ENCODE results near the gene CALML3. TPM values are rescaled to one million over a fixed set of nuclear protein-coding genes. Genes with fewer than 3 reads are reported as not detected.

The CALML3 gene
- total RNA-seq, 2 experiments from 2014 or later = not detected

DNA sequence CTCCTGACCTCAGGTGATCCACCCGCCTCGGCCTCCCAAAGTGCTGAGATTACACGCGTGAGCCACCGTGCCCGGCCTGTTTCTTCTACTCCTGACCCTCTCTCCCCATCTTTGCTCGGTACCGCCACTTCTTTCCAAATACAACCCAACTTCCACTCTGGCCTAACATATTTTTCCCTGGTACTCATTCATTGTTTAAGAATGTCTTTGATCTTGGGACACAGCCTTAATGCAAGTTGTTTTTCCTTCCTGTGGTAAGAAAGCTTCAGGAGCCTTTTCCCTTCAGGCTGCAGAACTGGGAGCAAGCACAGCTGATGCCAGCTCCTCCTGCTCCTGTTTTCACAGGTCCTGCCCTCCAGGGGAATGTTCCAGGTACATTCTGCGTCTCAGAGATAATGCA is 13.7 kb downstream of the CALML3 start:
- Histone ChIP-seq H2AFZ (ENCODE audit: low read length) (no peak overlapping the region), H3K4me2 (ENCODE audit: low read length) (no peak overlapping the region), H3K4me1 (ENCODE audit: insufficient read depth, low read length, poor library complexity, severe bottlenecking) (no peaks in the 10 kb centered on the region), H4K20me1 (ENCODE audit: insufficient read depth, low read length) (no peaks in the 10 kb centered on the region), H3K79me2 (ENCODE audit: insufficient read depth, low read depth, low read length) (no peaks in the 10 kb centered on the region), H3K9me3 (ENCODE audit: low read length) (peaks cover 10% of the 10 kb centered on the region), H3K27ac (ENCODE audit: low read depth, low read length, poor library complexity, severe bottlenecking) (no peak overlapping the region), H3K9me2 (ENCODE audit: insufficient read depth, low read length) (no peaks in the 10 kb centered on the region), H3K36me3 (ENCODE audit: insufficient read depth, low read length) (no peaks in the 10 kb centered on the region), H3K4me3 (ENCODE audit: low read depth, low read length, poor library complexity, severe bottlenecking) (no peak overlapping the region)
- TF ChIP-seq, protein P1, sequence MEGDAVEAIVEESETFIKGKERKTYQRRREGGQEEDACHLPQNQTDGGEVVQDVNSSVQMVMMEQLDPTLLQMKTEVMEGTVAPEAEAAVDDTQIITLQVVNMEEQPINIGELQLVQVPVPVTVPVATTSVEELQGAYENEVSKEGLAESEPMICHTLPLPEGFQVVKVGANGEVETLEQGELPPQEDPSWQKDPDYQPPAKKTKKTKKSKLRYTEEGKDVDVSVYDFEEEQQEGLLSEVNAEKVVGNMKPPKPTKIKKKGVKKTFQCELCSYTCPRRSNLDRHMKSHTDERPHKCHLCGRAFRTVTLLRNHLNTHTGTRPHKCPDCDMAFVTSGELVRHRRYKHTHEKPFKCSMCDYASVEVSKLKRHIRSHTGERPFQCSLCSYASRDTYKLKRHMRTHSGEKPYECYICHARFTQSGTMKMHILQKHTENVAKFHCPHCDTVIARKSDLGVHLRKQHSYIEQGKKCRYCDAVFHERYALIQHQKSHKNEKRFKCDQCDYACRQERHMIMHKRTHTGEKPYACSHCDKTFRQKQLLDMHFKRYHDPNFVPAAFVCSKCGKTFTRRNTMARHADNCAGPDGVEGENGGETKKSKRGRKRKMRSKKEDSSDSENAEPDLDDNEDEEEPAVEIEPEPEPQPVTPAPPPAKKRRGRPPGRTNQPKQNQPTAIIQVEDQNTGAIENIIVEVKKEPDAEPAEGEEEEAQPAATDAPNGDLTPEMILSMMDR (conservative IDR thresholded peaks at IDR 0.05; ENCODE audit: low read length) = no peak
- no peak for TF ChIP-seq EZH2phosphoT487 (IDR thresholded peaks at IDR 0.05; ENCODE audit: borderline replicate concordance, low read depth, low read length)
- CTCF ChIA-PET (ENCODE audit: unreplicated experiment) = no interaction called here
- POLR2A ChIA-PET = no interaction called here
- DNase-seq (ENCODE audit: low spot score) = no peak
- intact Hi-C loops (cut with micrococcal nuclease; ENCODE audit: unreplicated experiment) = no loop called here
- no TSS peak for BruUV-seq (replicated peaks)

DNA sequence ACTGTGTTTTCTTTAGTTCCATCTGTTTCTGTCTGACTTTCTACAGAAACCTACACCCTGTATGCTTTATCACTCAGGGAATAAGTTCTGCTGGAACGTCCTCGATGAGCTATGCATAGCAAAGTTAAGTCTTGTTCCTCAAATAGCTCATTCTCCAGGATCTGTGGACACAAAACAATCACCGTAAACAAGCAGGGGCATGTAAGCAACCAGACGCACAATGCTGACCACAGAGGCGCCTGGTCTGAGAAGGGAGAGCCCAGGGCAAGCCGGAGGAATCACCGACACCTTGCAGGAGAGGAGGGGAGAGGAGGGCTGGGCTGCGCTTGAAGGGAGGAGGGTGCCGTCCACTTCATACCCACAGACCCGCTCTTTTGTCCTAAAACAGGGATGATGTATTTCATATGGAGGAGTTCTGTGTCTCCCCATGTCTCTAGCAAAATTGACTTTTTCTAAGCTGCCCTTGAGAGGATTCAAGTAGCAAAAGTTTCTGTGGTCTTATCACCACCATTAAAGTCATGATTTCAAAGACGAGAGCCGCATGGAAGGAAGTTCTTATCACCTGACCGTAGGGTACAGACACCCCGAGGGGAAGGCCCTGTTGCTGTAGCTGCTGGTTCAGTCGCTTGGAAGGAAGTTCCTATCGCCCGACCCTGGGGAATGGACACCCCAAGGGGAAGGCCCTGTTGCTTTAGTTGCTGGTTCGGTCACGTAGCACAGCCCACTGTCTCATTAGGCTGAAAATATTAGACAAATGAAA is 14.3 kb downstream of the CALML3 start:
- Histone ChIP-seq H3K4me1 (ENCODE audit: insufficient read depth, low read length, poor library complexity, severe bottlenecking) (no peaks in the 10 kb centered on the region), H2AFZ (ENCODE audit: low read length) (no peak overlapping the region), H3K36me3 (ENCODE audit: insufficient read depth, low read length) (no peaks in the 10 kb centered on the region), H3K4me3 (ENCODE audit: low read depth, low read length, poor library complexity, severe bottlenecking) (no peak overlapping the region), H3K9me2 (ENCODE audit: insufficient read depth, low read length) (no peaks in the 10 kb centered on the region), H3K27ac (ENCODE audit: low read depth, low read length, poor library complexity, severe bottlenecking) (no peak overlapping the region), H4K20me1 (ENCODE audit: insufficient read depth, low read length) (no peaks in the 10 kb centered on the region), H3K4me2 (ENCODE audit: low read length) (no peak overlapping the region), H3K9me3 (ENCODE audit: low read length) (peaks cover 10% of the 10 kb centered on the region), H3K79me2 (ENCODE audit: insufficient read depth, low read depth, low read length) (no peaks in the 10 kb centered on the region)
- no peak for DNase-seq (ENCODE audit: low spot score)
- ChIA-PET CTCF (ENCODE audit: unreplicated experiment) (no interaction called here), POLR2A (no interaction called here)
- intact Hi-C loops (cut with micrococcal nuclease; ENCODE audit: unreplicated experiment) = no loop called here
- no peak for TF ChIP-seq EZH2phosphoT487 (IDR thresholded peaks at IDR 0.05; ENCODE audit: borderline replicate concordance, low read depth, low read length)
- TF ChIP-seq, protein P1 (conservative IDR thresholded peaks at IDR 0.05; ENCODE audit: low read length) = no peak
- BruUV-seq (replicated peaks) = no TSS peak

DNA sequence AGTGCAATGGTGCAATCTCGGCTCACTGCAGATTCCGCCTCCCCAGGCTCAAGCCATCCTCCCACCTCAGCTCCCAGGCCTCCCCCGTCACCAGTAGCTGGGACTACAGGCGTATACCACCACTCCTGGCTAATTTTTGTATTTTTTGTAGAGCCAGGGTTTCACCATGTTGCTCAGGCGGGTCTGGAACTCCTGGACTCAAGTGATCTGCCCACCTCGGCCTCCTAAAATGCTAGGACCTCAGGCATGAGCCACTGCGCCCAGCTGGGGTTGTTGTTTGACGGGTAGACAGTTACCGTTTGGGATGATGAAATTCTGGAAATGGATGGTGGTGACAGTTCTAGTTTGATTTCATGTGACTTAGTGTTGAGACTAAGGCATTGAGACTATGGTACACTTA is 15.3 kb downstream of the CALML3 start:
- Histone ChIP-seq H3K4me3 (ENCODE audit: low read depth, low read length, poor library complexity, severe bottlenecking) (no peak overlapping the region), H3K36me3 (ENCODE audit: insufficient read depth, low read length) (no peaks in the 10 kb centered on the region), H4K20me1 (ENCODE audit: insufficient read depth, low read length) (no peaks in the 10 kb centered on the region), H3K4me2 (ENCODE audit: low read length) (no peak overlapping the region), H2AFZ (ENCODE audit: low read length) (no peak overlapping the region), H3K9me3 (ENCODE audit: low read length) (peaks cover 10% of the 10 kb centered on the region), H3K9me2 (ENCODE audit: insufficient read depth, low read length) (no peaks in the 10 kb centered on the region), H3K79me2 (ENCODE audit: insufficient read depth, low read depth, low read length) (no peaks in the 10 kb centered on the region), H3K4me1 (ENCODE audit: insufficient read depth, low read length, poor library complexity, severe bottlenecking) (no peaks in the 10 kb centered on the region), H3K27ac (ENCODE audit: low read depth, low read length, poor library complexity, severe bottlenecking) (no peak overlapping the region)
- no peak for DNase-seq (ENCODE audit: low spot score)
- intact Hi-C loops (cut with micrococcal nuclease; ENCODE audit: unreplicated experiment) = no loop called here
- BruUV-seq (replicated peaks) = no TSS peak
- ChIA-PET POLR2A (no interaction called here), CTCF (ENCODE audit: unreplicated experiment) (no interaction called here)
- TF ChIP-seq, protein P1 (conservative IDR thresholded peaks at IDR 0.05; ENCODE audit: low read length) = no peak
- TF ChIP-seq EZH2phosphoT487 (IDR thresholded peaks at IDR 0.05; ENCODE audit: borderline replicate concordance, low read depth, low read length) = no peak
